GM12875 (cell line): ENCODE results near the gene PTPN20.

Experiments used
- H3K4me3 ChIP-seq: one replicate; pipeline ENCODE4 v1.5.1; 2011; ENCODE audit warnings: low read depth, low read length, control low read depth
- TF ChIP-seq, protein P1 (sequence below): IDR thresholded peaks from 2 replicates; pipeline ENCODE4 v1.5.1; 2011; ENCODE audit warnings: low read depth, mild to moderate bottlenecking, control low read depth, inconsistent platforms, low read length, moderate library complexity, borderline replicate concordance; ENCODE audit not compliant: insufficient read depth

Gene PTPN20

DNA sequence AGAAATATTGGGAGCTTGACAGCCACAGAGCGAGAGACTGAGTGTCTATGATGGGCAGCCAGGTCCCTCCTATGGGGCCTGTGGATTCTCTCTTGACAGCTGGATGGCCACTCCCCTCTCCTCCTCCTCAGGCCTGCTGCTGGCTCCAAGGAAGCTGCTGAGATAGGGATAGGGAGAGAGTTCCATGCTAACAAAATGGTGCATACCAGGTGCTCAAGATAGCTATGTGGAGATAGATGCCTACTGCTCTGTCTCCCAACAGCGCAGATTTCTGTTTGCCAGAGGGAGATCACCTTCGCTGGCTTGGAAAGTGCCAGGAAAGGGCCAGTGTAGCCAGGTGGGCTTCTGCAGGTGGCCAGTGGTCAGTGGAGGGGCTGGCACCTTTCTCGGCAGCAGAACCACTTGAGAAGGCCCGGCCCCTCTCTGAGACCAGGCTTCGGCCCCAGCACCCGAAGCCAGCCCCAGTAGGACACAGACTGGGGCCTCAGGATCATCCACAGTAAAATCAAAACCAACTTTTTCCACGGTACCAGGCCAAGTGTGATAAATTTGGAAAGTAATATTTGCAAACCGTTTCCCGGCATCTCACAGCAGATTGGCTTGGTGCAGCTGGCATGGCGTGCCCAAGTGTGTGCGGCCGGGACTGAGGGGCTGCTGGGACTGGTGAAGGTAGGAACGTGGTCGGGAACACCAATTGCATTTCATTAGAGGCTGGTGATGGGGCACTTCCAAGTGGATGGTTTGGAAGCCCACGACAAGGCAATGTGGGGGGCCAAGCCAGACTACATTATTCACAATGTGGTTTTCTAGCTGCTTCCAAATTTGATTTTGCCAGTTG, 139.6 kb downstream of the PTPN20 start:
- H3K4me3 ChIP-seq, result no peak overlapping the region
- TF ChIP-seq, protein P1, sequence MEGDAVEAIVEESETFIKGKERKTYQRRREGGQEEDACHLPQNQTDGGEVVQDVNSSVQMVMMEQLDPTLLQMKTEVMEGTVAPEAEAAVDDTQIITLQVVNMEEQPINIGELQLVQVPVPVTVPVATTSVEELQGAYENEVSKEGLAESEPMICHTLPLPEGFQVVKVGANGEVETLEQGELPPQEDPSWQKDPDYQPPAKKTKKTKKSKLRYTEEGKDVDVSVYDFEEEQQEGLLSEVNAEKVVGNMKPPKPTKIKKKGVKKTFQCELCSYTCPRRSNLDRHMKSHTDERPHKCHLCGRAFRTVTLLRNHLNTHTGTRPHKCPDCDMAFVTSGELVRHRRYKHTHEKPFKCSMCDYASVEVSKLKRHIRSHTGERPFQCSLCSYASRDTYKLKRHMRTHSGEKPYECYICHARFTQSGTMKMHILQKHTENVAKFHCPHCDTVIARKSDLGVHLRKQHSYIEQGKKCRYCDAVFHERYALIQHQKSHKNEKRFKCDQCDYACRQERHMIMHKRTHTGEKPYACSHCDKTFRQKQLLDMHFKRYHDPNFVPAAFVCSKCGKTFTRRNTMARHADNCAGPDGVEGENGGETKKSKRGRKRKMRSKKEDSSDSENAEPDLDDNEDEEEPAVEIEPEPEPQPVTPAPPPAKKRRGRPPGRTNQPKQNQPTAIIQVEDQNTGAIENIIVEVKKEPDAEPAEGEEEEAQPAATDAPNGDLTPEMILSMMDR, result no peak

DNA sequence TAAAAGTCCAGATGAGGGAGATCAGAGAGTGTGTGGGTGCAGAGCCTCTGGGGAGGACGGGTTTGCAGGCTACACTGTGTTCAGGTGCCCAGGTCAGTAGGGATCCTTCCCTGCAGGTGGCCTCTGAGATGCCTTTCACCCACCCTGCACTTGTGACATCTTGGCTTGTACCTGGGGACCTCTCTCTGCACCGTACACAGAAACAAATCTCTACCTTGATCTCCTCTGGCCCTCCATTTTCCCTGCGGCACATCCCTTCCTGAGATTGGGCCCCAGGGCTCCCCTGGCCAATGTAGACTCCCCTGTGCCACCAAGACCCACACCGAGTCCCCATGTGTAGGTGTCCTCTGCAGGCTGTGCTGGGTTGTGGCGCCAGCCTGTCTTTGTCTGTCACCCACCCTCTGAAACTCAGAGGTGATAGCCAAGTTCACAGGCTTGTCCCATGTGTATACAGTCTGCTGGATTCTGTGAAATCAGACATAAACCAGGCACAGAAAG, 140.6 kb downstream of the PTPN20 start:
- TF ChIP-seq, protein P1, result no peak

More for the DNA sequence above, 140.6 kb downstream of the PTPN20 start:
- no peak overlapping the region for H3K4me3 ChIP-seq
